Stimulated activated CD4-positive, alpha-beta T cell treated with anti-CD3 and anti-CD28 coated beads, Interleukin-2, amount 100 ng/mL, for 4 hours (primary cell): ENCODE data around the gene GATB.

Experiments
- DNase-seq: peaks from one replicate; pipeline ENCODE4 v3.0.0-alpha.2; 2020; ENCODE audit warnings: low read depth

GATB gene

GRCh38 chr4:151694961-151695720, 65.7 kb downstream of the GATB start:
- no peak for DNase-seq

GRCh38 chr4:151692821-151693673, 67.8 kb downstream of the GATB start:
- no peak for DNase-seq

- DNase-seq: no peak
These were observed 68.4 kb downstream of the GATB start for GRCh38 chr4:151692443-151692782.

GRCh38 chr4:151691639-151692442, 69.0 kb downstream of the GATB start:
- DNase-seq: no peak

GRCh38 chr4:151690876-151691275, 69.9 kb downstream of the GATB start:
- DNase-seq: no peak

GRCh38 chr4:151690164-151690870, 70.5 kb downstream of the GATB start:
- DNase-seq: no peak

- DNase-seq: no peak
These were observed 71.4 kb downstream of the GATB start for GRCh38 chr4:151689211-151689991.

GRCh38 chr4:151688785-151689043, 72.1 kb downstream of the GATB start:
- DNase-seq: no peak

GRCh38 chr4:151688003-151688784, 72.6 kb downstream of the GATB start:
- no peak for DNase-seq

GRCh38 chr4:151687021-151687640, 73.7 kb downstream of the GATB start:
- no peak for DNase-seq

GRCh38 chr4:151685303-151685702, 75.5 kb downstream of the GATB start:
- no peak for DNase-seq

GRCh38 chr4:151681085-151681484, 79.7 kb downstream of the GATB start:
- DNase-seq: no peak

- DNase-seq: no peak
These were observed 81.6 kb downstream of the GATB start for GRCh38 chr4:151679231-151679630.

- no peak for DNase-seq
These were observed 82.5 kb downstream of the GATB start for GRCh38 chr4:151678048-151678872.

GRCh38 chr4:151677193-151677592, 83.6 kb downstream of the GATB start:
- no peak for DNase-seq

- DNase-seq: no peak
These were observed 84.5 kb downstream of the GATB start for GRCh38 chr4:151676301-151676700.

GRCh38 chr4:151675411-151675971, 85.3 kb downstream of the GATB start:
- no peak for DNase-seq

GRCh38 chr4:151674804-151675391, 85.9 kb downstream of the GATB start:
- DNase-seq: no peak
